Mesodermal cell (in vitro differentiated cells): ENCODE data around the gene ADAP1.

Source experiments
- H3K27ac ChIP-seq: 2 replicates; pipeline ENCODE4 v1.7.0; 2013; ENCODE audit warnings: mild to moderate bottlenecking, low read depth, low read length, moderate library complexity; ENCODE audit not compliant: severe bottlenecking
- H3K36me3 ChIP-seq: 2 replicates; pipeline ENCODE4 v1.7.1; 2013; ENCODE audit warnings: mild to moderate bottlenecking, low read length, moderate library complexity; ENCODE audit not compliant: control insufficient read depth, insufficient read depth
- H3K4me1 ChIP-seq: one replicate; pipeline ENCODE4 v1.7.1; 2013; ENCODE audit warnings: mild to moderate bottlenecking, low read length; ENCODE audit not compliant: insufficient read depth, control insufficient read depth, poor library complexity, severe bottlenecking
- H3K4me3 ChIP-seq: 2 replicates; pipeline ENCODE4 v1.7.0; 2013; ENCODE audit warnings: low read length, control low read depth, mild to moderate bottlenecking; ENCODE audit not compliant: insufficient read depth, poor library complexity, severe bottlenecking; ENCODE audit errors: extremely low read depth
- H3K9me3 ChIP-seq: 2 replicates; pipeline ENCODE4 v1.7.1; 2013; ENCODE audit warnings: mild to moderate bottlenecking, low read length, moderate library complexity; ENCODE audit not compliant: control insufficient read depth
- WGBS, 2 experiments: methylation state at CpG; one replicate each; pipeline ENCODE4 v1.1.5; 2013; ENCODE audit warnings: missing lambda C conversion rate in 2 of 2; ENCODE audit not compliant: insufficient coverage in 2 of 2; 5-methylcytosine and 5-hydroxymethylcytosine counted together

Gene ADAP1

GRCh38 chr7:986766-987751 lies 32.6 kb upstream of the ADAP1 start:
- Histone ChIP-seq H3K36me3 (no peaks in the 10 kb centered on the region), H3K4me3 (no peak overlapping the region), H3K9me3 (no peaks in the 10 kb centered on the region), H3K27ac (no peak overlapping the region), H3K4me1 (no peaks in the 10 kb centered on the region)
- 96% methylated on average over 41 to 56 of the region's 56 CpGs for WGBS, 2 experiments

DNA sequence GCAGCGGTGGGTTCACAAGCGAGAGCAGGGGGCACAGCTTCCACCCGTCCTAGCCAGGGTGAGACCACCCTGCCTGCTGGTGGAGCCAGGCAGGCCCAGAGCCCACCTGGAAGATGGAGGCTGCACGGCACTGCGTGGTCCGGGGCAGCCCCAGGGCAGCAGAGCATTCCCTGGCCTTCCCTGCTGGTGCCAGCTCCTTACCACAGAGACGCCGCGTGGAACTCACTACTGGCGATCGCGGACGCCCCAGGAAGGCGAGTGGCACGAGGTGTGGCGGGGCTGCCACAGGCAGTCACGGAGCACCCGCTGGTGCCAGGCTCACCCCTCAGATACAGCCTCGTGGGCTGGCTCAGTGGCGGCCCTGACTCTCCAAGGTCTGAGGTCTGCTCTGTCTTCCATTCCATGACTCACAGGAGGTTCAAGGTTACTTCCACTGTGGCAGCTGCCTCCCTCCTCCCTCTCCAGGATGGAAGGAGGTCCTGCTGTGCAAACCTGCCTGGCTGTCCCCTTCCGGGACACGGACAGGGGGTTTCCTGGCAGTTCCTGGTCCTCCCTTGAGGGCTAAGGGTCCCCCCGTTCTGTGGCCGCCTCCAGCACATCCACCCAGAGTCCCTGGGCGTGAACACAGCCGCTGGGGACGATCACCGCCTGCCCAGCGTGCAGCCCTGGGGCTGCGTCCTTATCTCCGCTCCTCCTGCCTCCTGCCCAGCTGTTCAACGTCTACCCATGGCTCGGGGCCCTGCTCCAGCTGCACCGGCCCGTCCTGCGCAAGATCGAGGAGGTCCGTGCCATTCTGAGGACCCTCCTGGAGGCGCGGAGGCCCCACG lies 31.6 kb upstream of the ADAP1 start:
- H3K4me1 ChIP-seq, result no peaks in the 10 kb centered on the region
- WGBS, 2 experiments, result 88 to 92% methylated on average over 39 to 40 of the region's 41 CpGs

DNA sequence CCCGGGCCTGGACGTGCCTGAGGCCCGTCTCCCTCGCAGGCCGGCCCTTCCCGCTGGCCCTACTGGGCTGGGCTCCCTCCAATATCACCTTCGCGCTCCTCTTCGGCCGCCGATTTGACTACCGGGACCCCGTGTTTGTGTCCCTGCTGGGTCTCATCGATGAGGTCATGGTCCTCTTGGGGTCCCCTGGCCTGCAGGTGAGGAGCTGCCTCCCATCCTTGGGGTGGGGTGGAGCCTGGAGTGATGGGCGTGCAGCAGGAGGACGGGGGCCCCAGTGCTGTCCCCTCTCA lies 30.6 kb upstream of the ADAP1 start:
- WGBS, 2 experiments, result 88 to 94% methylated on average over 14 to 15 of the region's 16 CpGs
- H3K4me3 ChIP-seq, result no peak overlapping the region
- no peak overlapping the region for H3K27ac ChIP-seq
- H3K36me3 ChIP-seq, result no peaks in the 10 kb centered on the region
- no peaks in the 10 kb centered on the region for H3K4me1 ChIP-seq
- no peaks in the 10 kb centered on the region for H3K9me3 ChIP-seq

More for the DNA sequence above, 31.6 kb upstream of the ADAP1 start:
- Histone ChIP-seq H3K36me3 (no peaks in the 10 kb centered on the region), H3K9me3 (no peaks in the 10 kb centered on the region), H3K27ac (no peak overlapping the region), H3K4me3 (no peak overlapping the region)

DNA sequence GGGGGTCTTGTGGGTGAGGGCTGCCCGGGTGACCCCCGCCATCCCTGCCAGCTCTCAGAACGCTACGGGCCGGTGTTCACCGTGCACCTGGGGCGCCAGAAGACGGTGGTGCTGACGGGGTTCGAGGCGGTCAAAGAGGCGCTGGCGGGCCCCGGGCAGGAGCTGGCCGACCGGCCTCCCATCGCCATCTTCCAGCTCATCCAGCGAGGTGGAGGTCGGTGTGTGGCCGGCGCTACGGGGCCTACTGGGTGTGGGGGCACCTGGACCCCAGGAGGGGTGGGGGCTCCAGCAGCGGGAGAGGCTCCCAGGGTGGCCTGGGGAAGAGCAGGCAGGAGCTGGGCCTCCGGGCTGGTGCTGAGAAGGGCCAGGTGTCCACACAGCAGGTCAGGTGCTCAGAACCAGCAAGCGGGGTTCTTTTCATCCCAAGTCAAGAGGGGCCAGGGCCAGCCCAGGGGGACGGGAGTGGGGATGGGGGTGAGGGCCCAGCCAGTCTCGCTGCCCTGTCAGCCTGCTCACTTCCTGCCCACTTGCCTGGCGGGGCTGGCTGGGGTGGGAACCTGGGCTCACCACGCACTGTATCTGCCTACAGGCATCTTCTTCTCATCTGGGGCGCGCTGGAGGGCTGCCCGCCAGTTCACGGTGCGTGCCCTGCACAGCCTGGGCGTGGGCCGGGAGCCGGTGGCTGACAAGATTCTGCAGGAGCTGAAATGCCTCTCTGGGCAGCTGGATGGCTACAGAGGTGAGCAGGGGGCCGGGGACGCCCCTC lies 30.1 kb upstream of the ADAP1 start:
- Histone ChIP-seq H3K36me3 (no peaks in the 10 kb centered on the region), H3K4me1 (no peaks in the 10 kb centered on the region), H3K27ac (no peak overlapping the region), H3K4me3 (no peak overlapping the region), H3K9me3 (no peaks in the 10 kb centered on the region)
- 96 to 98% methylated on average over 25 to 33 of the region's 39 CpGs for WGBS, 2 experiments

- Histone ChIP-seq H3K4me3 (no peak overlapping the region), H3K9me3 (no peaks in the 10 kb centered on the region), H3K4me1 (no peaks in the 10 kb centered on the region), H3K27ac (no peak overlapping the region), H3K36me3 (no peaks in the 10 kb centered on the region)
- 93 to 100% methylated on average over 13 to 18 of the region's 20 CpGs for WGBS, 2 experiments
These were observed 29.2 kb upstream of the ADAP1 start for GRCh38 chr7:983616-984071.

GRCh38 chr7:983004-983615 lies 28.6 kb upstream of the ADAP1 start, which contains the start of gene CYP2W1:
TSS of gene CYP2W1 (plus strand) at chr7:983181. CDS start at chr7:983212, 31 bp downstream.
- Histone ChIP-seq H3K27ac (no peak within 1 kb of the TSS), H3K36me3 (no peaks in the 10 kb centered on the region), H3K9me3 (no peaks in the 10 kb centered on the region), H3K4me3 (no peak within 1 kb of the TSS), H3K4me1 (no peaks in the 10 kb centered on the region)
- 90 to 92% methylated on average over 24 to 26 of the region's 34 CpGs for WGBS, 2 experiments

GRCh38 chr7:982511-983003 lies 28.1 kb upstream of the ADAP1 start:
- WGBS, 2 experiments, result 83 to 84% methylated on average over 9 to 10 of the region's 10 CpGs
- H3K9me3 ChIP-seq, result no peaks in the 10 kb centered on the region
- no peak overlapping the region for H3K27ac ChIP-seq
- no peak overlapping the region for H3K4me3 ChIP-seq
- no peaks in the 10 kb centered on the region for H3K36me3 ChIP-seq
- H3K4me1 ChIP-seq, result peaks cover 3% of the 10 kb centered on the region

GRCh38 chr7:981793-982510 lies 27.5 kb upstream of the ADAP1 start:
- H3K27ac ChIP-seq, result no peak overlapping the region
- peaks cover 8% of the 10 kb centered on the region for H3K4me1 ChIP-seq

DNA sequence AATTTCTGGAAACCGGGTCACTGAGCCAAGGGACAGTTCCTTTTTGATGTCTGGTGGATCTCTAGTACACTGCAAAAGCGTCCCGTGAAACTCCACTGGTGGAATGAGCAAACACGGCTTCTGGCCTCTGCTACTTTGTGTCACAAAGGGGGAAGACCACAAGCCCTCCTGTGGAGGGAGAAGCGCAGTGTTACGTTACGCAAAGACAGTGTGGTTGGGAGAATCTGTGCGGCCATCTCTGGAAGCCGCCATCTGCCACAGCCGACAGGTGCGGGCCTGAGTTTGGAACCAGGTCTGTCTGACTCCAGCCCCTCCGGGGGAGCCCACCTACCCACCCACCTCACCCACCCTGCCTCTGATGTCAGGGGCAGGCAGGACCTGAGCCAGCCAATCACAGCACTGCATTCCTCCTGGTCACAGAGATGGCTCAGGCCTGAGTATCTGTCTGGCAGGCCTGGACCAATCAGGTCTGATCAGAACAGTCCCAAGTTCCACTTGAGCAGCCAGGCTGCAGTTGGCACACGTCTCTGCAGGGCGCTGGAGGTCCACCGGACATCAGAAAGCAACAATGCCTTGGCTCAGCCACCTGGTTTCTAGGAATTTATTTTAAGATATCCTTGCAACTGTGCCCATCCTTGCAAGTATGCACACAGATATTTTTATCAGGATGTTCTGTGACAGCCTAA lies 25.5 kb upstream of the ADAP1 start:
- no peak overlapping the region for H3K4me3 ChIP-seq
- no peaks in the 10 kb centered on the region for H3K36me3 ChIP-seq
- 76 to 83% methylated on average over 11 to 15 of the region's 15 CpGs for WGBS, 2 experiments
- H3K9me3 ChIP-seq, result no peaks in the 10 kb centered on the region
- H3K27ac ChIP-seq, result no peak overlapping the region
- peaks cover 8% of the 10 kb centered on the region for H3K4me1 ChIP-seq

More at GRCh38 chr7:981793-982510, 27.5 kb upstream of the ADAP1 start:
- WGBS, 2 experiments, result 92 to 93% methylated on average over 12 to 14 of the region's 19 CpGs
- no peaks in the 10 kb centered on the region for H3K9me3 ChIP-seq
- H3K36me3 ChIP-seq, result no peaks in the 10 kb centered on the region
- H3K4me3 ChIP-seq, result no peak overlapping the region
